Fibroblast of lung (primary cell): ENCODE data around the gene ENTPD6.

Experiments used
- CTCF ChIP-seq, 2 donors: IDR thresholded peaks in 1 of 2; conservative IDR thresholded peaks in 1 of 2; 1 replicate in 1 of 2; 2 replicates in 1 of 2; pipeline ENCODE4 v1.5.1; 2011 to 2012; ENCODE audit warnings: low read length in 2 of 2, control low read depth in 1 of 2, inconsistent platforms in 1 of 2, low read depth in 1 of 2, mild to moderate bottlenecking in 1 of 2
- EZH2 ChIP-seq: IDR thresholded peaks from 2 replicates; pipeline ENCODE4 v1.5.1; 2012; ENCODE audit warnings: low read length, control low read depth, mild to moderate bottlenecking; ENCODE audit errors: missing control alignments

DNA sequence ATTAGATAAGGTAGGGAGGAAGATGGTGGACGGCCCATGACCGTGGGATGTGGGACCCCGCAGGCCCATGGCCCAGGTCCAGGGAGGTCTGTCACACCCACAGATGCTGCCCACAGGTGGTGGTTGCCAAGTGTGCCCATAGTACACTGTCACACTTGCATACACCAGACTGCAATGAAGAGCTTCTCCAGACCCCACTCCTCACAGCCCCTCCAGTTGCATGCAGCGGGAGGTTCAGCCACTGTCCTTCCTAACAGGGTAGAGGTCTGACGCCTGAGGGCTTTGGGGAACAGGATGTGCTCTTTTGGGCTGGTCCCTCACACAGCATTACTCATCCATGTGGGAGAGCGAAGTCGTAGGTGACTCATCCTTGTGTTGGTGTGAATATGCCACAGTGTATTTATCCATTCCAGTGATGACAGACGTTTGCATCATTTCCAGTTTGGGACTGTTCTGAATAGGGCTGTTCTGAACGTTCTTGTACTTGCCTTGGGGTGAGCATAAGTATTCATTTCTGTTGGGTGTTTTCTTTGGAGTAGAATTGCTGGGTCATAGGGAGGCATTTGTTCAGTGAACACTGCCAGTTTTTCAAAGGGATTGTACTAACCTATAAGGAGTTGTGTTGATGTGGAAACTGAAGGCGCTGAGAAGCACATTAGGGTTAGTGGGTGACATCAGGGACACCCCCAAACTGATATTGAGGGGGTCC, 42.3 kb downstream of the ENTPD6 start:
- no peak for TF ChIP-seq EZH2
- no peak for TF ChIP-seq CTCF (conservative IDR thresholded peaks at IDR 0.05 in 1 of 2, IDR thresholded peaks at IDR 0.05 in 1 of 2; ENCODE audit: low read depth in 1 of 2, low read length in 2 of 2)
